NB4 (cell line): ENCODE results near the gene PKNOX2.

ENCODE experiments used
- CTCF ChIP-seq: IDR thresholded peaks from one replicate; pipeline ENCODE4 v1.5.1; 2012; ENCODE audit warnings: low read depth, low read length
- MAX ChIP-seq: IDR thresholded peaks from 2 replicates; pipeline ENCODE4 v1.6.1; 2011; ENCODE audit warnings: low read depth, low read length
- MYC ChIP-seq: IDR thresholded peaks from 2 replicates; pipeline ENCODE4 v1.6.1; 2011; ENCODE audit warnings: low read depth, low read length
- POLR2A ChIP-seq: IDR thresholded peaks from 2 replicates; pipeline ENCODE4 v1.6.1; 2011; ENCODE audit warnings: mild to moderate bottlenecking; ENCODE audit not compliant: insufficient read length; ENCODE audit errors: extremely low read depth

DNA sequence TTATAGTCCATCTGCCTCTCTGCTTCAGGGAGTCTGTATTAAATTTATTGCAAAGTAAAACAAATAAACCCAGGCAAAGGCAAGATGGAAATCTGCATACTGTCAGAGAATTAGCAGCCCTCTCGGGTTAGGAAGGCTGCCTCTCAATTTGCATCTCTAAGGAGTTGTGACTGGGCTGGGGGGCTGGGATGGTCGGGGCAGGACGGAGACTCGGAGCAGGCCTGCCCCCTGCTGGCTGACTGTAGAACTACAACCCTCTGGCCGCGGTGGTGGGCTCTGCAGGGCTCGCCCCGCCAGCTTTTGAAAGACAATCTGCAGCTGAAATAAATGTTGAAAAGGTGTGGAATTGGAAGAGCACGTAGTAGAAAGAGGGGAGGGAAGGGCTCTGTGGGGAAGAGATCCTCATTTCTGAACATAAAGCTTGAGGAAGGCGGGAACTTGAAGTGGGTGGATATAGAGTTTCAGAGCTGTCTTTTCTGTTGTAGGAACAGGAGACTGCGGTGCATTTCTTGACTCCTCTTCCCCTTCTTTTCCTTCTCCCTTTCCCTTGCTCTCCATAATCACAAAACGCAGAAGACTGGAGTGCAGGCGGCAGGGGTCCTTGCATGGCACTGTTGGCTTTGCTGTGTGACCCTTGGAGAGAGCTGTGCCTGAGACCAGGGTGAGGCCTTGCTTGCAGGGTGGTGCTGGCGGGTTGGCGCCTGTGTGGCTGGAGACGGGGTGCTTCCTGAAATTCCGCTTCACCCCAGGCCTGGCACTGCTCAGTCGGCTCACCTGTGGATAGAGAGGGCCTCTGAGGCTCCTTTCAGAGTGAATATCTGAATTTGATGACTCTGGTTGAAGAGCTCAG, 22.6 kb upstream of the PKNOX2 start:
- TF ChIP-seq CTCF (peak; percentile 84), POLR2A (no peak), MYC (no peak), MAX (no peak)
